AG20443 (cell line): Measurements from ENCODE around the gene BBS4.

Experiments used
- DNase-seq: peaks from one replicate; pipeline ENCODE4 v3.0.0; 2012; ENCODE audit warnings: low spot score, mixed read lengths

Gene BBS4

DNA sequence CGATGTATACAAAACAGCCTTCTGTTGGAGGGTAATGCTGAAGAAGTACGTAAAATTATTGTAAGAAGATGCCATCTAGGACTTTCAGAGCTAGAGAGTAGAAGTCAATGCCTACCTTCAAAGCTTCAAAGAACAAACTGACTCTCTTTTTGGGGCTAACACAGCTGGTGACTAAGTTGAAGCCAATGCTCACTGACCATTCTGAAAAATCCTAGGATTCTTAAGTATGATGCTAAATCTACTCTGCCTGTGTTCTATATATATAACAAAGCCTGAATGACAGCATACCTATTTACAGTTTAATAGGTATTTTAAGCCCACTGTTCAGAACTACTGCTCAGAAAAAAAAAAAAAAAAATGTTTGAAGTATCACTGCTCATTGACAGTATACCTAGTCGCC, 78.6 kb downstream of the BBS4 start:
- DNase-seq, result no peak

DNA sequence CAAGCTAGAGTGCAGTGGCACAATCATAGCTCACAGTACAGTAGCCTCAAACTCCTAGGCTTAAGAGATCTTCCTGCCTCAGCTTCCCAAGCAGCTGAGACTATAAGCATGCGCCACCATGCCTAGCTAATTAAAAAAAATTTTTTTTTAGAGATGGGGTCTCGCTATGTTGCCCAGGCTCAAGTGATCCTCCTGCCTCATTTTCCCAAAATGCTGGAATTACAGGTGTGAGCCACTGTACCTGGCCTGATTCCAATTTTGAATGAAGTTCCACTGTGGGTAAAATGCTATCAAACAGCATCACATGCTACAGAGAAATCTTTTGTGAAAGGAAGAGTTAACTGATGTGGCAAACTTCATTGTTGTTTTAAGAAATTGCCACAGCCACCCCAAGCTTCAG, 80.0 kb downstream of the BBS4 start:
- DNase-seq, result no peak

DNA sequence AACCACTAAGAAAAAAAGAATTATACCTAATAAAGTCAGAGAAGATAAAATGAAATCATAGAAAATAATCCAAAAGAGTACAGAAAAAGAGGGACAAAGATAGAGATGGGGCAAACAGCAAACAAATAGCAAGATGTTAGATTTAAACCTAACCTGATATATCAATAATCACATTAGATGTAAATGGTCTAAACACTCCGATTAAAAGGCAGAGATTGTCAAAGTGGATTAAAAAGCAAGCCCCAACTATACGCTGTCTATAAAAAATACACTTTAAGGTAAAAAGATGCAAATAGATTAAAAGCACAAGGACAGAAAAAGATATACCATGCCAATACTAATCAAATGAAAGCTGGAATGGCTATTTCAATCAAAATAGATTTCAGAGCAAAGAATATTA, 80.8 kb downstream of the BBS4 start:
- DNase-seq, result no peak

DNA sequence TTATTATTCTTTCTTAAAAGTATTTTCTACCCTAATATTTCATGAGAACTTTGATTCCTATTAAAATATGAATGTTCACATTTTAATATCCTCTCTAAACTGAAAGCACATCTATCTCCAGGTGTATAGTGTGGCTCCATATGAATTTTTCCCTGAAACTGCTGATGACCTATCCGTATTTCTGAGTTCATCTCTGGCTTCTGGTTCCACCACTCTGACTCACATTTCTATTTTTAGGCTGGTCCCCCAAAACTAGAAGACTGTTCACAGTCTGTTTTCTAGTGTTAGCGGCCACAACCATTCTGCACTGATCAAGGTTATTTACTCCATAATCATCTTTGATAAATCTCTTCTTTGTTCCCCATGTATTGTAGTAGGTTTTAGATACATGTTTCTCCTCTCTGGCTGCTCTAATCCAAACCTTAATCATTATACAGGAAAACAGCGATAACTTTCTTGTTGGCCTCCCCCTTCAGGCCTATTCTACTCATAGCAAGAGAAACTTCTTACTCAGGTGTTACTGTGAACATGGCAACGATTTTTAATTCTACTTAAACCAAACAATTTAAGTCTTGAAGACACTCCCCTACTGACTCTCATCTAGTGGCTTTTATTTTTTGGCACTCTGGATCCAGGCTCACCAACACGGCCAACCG, 84.8 kb downstream of the BBS4 start:
- no peak for DNase-seq

DNA sequence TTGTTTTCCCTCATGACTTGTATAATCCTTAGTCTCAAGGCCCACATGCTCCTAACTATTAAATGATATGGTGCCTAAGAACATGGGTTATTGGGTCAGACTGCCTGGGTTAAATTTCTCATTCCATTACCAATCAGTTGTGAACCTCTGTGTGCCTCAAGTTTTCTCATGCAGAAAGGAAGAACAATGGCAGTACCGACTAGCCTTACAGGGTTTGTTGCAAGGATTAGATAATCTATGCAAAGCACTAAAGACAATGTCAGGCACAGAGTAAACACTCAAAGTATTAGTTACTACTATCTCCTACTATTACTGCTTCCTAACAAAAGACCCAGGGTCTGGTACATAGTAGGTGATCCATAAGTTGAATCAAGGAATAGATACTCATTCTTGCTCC, 85.3 kb downstream of the BBS4 start:
- no peak for DNase-seq

DNA sequence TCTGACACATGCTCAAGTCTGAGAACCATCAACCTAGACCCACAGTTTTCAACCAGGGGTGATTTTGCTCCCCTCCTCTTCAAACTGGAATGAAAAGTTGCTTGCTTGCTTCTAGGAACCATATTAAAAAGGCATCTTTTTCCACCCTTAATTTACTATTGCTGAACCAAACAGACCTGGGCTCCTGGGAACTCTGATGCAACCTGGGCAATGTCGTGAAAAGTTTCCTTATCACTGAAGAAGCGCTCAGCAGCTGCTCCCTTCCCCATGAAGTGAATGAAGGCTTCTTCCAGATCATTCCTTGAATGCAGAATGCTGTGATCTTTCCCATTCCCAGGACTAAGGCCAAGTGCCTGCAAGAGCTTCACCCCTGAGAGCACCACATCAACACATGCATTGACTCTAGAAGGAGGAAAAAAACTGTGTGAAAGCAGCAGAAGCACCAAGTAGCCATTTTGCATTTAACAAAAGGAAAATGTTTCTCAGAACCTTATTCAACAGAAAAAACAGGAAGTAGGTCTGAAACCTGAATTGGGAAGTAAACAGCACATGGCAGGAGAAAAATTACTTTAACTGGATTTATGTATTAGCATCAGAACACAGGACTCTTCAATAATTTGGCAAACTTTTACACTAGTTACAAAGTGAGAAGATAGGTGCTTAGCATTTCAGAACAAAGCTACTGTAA, 88.8 kb downstream of the BBS4 start:
- no peak for DNase-seq

DNA sequence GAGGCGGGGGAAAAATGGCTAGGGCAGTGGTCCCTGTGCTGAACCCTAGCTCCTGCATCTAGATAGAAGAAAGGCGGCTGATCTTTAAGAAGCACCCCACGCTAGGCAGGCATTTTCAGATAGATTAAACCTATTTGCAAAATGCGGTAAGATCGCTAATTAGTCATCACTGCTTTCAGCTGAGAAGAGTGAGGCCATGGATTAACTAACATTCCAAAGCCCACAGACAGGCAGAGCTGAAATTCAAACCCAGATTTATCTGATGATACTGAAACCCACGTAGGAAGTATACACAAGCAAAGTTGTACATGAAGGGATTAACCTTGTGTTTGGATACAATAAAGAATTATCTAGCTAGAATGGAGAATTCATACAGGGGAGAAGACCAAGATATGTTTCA, 92.8 kb downstream of the BBS4 start:
- DNase-seq, result no peak

DNA sequence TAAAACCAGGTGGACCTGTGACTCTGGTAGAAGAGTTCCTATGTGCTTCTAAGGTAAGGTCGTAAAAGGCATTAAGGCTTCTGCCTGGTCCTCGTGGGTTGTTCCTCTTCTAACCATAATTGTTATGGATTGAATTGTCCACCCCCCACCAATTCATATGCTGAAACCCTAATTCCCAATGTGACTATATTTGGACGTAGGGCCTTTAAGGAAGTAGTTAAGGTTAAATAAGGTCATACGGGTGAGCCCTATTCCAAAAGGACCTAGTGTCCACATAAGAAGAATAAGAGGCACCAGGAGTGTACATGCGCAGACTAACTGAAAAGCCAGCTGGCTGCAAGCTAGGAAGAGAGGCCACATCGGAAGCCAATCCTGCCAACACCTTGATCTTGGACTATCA, 95.6 kb downstream of the BBS4 start:
- no peak for DNase-seq

DNA sequence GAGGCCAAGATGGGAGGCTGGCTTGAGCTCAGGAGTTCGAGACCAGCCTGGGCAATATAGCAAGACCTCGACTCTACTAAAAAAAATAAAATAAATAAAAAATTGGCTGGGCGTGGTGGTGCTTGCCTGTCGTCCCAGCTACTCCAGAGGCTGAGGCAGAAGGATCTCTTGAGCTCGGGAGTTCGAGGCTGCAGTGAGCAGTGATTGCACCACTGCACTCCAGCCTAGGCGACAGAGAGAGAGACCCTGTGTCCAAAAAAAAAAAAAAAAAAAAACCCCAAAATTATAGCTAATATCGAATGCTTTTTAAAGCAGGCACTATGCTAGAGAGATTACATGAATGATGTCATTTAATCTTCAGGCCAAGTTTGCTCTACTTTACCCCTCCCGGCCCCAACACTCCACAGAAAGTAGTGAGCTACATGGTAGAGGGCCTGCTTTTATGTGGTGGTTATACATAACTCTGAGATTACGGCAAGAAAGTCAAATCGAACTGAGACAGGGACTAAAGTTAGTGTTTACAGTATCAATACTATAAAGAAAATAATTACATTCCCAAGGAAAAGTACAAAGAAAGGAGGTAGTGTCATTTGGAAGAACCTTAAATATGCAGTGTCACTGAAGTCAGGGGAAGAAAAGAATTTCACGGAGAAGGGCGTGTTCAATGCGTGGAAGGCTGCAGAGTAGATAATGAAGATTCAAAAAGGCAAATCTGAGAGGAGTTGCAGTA, 96.4 kb downstream of the BBS4 start:
- no peak for DNase-seq

DNA sequence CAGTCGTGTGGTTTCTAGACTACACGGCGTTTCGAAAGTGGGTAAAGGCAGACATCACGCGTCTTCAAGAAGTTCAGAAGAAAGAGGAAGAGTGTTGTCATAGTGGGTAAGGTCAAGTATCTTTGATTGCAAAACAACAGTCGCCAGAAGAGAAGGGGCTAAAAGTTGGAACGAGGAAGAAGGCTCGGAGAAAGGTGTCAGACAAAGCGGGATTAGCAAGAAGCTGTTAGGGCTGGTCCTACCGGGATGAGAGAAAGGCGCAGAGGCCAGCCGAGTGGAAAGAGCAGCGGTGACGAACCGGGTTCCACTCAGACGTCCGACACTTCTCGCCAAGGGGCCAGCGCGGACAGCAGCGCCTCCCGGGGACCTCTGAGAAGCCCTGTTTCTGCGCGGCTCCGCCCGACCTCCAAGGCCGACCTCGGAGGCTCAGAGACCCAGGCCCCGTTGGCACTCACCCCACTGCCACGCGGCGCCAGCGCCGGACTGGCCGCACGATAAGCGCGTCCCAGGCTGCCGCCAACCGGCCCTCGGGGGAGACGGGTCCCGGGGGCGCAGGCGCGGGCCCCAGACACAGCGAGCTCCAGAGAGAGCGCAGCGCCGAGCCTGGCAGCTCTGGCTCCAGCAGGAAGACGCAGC, 97.1 kb downstream of the BBS4 start:
- DNase-seq, result no peak

DNA sequence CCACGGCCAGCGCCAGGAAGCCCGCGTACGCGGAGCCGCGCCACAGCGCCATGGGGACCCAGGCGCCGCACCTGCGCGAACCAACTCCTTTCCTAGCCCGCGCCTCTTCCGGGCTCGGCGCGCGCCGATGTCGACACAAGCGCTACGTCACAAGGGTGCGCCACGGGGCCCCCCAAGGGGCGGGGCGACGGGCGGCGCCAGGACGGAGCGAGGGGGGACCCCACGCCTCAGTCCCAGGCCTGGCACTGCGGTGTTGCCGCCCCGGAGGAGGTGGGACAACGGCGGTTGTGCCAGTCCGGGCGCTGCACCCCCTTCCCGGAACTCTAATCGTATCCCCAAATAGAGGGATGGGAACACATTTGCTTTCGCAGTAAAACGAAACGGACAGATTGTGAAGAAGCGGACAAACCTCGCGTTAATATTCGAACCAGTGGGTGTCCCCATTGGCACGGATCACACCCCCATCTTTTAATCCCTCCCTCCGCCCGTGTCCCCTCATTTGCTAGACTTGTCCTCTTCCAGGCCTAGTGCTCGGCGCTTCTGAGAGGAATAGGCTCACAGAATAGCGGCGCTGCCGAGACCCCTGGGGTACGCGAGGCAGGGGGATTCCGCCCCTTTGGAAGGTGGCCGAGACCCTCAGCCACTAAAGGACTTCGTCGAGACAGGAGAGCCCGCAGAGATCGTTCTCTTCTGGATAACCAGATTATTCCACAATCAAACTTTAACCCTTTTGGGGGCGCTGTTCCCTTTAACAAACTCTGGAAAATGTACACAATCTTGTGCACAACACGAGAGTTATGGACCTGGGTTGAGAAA, 97.8 kb downstream of the BBS4 start, which contains the start of gene ADPGK:
TSS of gene ADPGK (minus strand) at position 119 of the 816 bp plus-strand sequence. CDS start at position 52, 67 bp downstream.
- DNase-seq, result peak; percentile 99

DNA sequence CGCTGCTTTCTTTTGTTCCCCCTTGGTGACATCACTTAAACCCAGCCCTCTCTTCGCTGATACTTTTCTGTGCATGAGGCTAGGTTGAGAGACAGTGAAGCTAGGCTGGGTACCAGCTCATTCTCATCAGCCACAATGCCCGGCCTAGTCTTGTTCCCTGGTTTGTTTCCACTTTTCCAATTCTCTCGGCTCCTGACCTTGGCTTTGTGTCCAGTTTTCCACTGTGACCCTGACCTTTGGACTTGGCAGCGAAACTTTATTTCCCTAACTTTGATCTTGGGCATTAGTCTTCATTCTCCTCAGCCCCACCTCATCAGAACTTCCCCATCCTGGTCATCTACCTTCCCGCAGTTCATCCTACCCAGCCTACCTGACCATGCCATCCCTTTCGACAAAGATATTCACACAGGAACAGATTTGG, 98.5 kb downstream of the BBS4 start:
- no peak for DNase-seq

DNA sequence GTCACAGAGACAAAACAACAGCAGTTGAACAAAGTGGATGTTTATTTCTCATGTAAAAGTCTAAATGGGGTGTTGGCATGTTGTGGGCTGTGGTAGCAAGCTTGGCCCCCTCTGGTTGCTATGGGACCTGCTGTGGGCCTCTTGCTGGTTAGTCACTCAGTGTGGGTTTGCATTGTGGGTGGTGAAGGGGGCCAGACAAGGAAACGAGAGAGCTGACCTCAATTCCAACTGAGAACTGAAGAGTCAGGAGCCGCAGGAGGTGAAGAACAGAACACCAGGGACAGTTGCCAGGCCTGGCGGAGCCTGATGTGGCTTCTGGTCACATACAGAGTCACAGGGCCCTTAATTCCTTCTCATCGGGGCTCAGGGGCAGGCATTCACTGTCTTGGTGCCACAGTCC, 99.4 kb downstream of the BBS4 start:
- DNase-seq, result peak; percentile 53

DNA sequence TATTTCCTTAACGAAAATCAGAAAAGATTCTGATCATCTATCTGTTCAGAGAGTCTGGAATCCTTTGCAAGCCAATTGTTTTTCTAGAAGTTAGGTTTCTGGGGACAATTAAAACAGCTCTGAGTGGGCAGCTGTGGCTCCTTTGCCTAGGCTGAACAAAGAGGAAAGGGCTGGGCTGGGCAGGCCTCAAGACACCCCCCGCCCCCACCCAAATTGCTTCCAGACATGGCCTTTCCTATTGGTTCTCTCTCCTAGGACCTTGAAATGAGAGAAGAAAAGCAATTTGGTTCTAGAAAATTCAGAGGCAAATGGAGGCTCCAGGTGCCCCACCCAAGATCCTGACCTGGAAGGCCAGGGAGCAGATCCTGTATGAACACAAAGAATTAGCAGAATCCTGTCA, 99.8 kb downstream of the BBS4 start:
- DNase-seq, result no peak

DNA sequence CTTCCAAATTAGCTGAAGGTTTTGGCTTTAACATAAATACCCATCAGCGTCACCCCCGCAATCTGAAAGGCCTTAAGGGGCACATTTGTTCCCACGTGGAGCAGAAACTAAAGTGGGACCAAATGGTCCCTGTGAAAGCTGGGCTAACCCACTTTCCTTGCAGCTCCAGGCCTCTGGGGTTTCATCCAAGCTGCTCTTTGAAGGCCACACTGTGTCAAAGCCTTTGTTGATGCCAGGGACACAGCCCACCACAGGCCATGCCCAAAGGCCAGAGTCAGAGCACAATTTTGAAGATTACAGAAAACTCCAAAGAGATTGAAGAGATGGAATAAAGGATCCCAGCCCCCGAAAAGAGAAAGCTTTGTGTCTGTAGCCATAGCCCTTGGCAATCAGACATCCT, 100.2 kb downstream of the BBS4 start:
- no peak for DNase-seq

DNA sequence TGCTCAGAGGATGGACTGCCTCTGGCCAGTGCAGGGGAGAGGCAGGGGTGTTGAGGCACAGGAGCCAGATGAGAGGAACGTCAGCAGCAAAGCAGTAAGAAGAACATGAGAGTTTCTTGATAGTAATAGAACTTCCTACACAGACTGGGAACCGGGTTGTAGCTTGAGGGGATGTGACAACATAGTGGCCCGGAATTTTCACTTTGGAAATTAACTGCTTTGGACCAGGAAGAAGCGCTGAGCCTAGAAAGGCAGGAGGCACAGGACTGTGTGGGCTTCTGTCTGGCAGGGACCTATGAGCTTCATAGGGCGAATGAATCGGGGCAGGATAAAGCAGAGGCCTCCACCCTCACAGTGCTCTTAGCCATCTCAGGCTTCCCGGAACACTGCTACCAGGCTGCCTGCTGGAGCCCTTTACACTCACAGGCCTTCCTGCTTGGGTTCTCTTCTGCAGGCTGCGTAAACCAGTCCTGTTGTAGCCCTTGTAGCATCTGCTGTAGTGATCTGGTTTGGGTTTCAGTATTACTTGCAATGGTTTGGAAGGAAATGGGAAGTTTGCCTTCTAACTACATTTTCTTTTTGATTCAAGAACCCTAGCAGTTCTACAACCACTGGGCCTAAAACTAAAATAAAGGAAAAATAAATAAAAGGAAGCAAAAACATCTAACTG, 100.8 kb downstream of the BBS4 start:
- DNase-seq, result no peak

DNA sequence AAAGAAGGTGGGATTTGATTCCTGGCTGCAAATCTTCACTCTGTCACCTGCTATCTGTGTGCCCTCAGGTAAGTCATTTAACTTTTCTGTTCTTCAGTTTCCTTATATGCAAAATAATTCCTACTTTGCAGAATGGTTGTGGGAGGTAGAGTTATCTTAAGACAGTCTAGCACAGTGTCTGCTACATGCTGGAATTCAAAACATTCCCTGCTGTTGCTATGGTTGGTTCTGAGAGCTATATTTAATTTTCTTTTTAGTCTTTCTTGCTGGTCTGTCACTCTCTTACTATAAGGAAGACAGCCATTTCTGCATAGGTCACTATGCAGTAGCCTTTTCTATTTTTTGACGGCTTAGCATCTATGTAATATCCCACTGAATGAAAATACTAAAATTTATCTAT, 101.5 kb downstream of the BBS4 start:
- DNase-seq, result no peak
